ENCODE data around the gene RPL36A. TPM values are rescaled to one million over a fixed set of nuclear protein-coding genes. Genes with fewer than 3 reads are reported as not detected.

Gene RPL36A
- total RNA-seq, 2 donors from 2014 or later, result 316 to 385 TPM

GRCh38 chrX:101397779-101398178, 7.0 kb downstream of the RPL36A start:
- peaks cover 57% of the 10 kb centered on the region for H3K9me3 Mint-ChIP-seq
- WGBS, 2 experiments (ENCODE audit: insufficient coverage in 1 of 2, insufficient read length in 1 of 2), result 40 to 73% methylated on average over 1 to 4 of the region's 4 CpGs
- DNase-seq, result peak; percentile 47
- Histone ChIP-seq H3K27ac (ENCODE audit: low read depth, low read length) (no peak overlapping the region), H3K9ac (ENCODE audit: extremely low read depth, low read length, poor library complexity, severe bottlenecking) (no peak overlapping the region), H3K4me3 (ENCODE audit: low read length) (no peak overlapping the region), H3K4me1 (ENCODE audit: control insufficient read depth, insufficient read depth, low read length) (no peaks in the 10 kb centered on the region), H3K36me3 (ENCODE audit: control insufficient read depth, insufficient read depth, low read length) (peaks cover 39% of the 10 kb centered on the region), H3K27me3 (ENCODE audit: control insufficient read depth, insufficient read depth, low read length, poor library complexity, severe bottlenecking) (no peaks in the 10 kb centered on the region), H3K9me3 (ENCODE audit: control insufficient read depth, low read length) (no peaks in the 10 kb centered on the region)
- no peaks in the 10 kb centered on the region for H3K27me3 Mint-ChIP-seq (ENCODE audit: insufficient read depth)
- H3K4me3 Mint-ChIP-seq, result no peak overlapping the region
- H3K36me3 Mint-ChIP-seq (ENCODE audit: low read depth), result peaks cover 40% of the 10 kb centered on the region
- H3K27ac Mint-ChIP-seq, result no peak overlapping the region
- TF ChIP-seq, protein P1, sequence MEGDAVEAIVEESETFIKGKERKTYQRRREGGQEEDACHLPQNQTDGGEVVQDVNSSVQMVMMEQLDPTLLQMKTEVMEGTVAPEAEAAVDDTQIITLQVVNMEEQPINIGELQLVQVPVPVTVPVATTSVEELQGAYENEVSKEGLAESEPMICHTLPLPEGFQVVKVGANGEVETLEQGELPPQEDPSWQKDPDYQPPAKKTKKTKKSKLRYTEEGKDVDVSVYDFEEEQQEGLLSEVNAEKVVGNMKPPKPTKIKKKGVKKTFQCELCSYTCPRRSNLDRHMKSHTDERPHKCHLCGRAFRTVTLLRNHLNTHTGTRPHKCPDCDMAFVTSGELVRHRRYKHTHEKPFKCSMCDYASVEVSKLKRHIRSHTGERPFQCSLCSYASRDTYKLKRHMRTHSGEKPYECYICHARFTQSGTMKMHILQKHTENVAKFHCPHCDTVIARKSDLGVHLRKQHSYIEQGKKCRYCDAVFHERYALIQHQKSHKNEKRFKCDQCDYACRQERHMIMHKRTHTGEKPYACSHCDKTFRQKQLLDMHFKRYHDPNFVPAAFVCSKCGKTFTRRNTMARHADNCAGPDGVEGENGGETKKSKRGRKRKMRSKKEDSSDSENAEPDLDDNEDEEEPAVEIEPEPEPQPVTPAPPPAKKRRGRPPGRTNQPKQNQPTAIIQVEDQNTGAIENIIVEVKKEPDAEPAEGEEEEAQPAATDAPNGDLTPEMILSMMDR (conservative IDR thresholded peaks at IDR 0.05), result no peak
- peaks cover 2% of the 10 kb centered on the region for H3K4me1 Mint-ChIP-seq

- TF ChIP-seq, protein P1 (conservative IDR thresholded peaks at IDR 0.05), result no peak
- no peaks in the 10 kb centered on the region for H3K9me3 ChIP-seq (ENCODE audit: control insufficient read depth, low read length)
- Mint-ChIP-seq H3K4me3 (no peak overlapping the region), H3K36me3 (ENCODE audit: low read depth) (peaks cover 34% of the 10 kb centered on the region), H3K27ac (no peak overlapping the region), H3K9me3 (peaks cover 51% of the 10 kb centered on the region), H3K27me3 (ENCODE audit: insufficient read depth) (no peaks in the 10 kb centered on the region), H3K4me1 (peaks cover 1% of the 10 kb centered on the region)
- H3K36me3 ChIP-seq (ENCODE audit: control insufficient read depth, insufficient read depth, low read length), result peaks cover 37% of the 10 kb centered on the region
- DNase-seq, result no peak
- H3K4me1 ChIP-seq (ENCODE audit: control insufficient read depth, insufficient read depth, low read length), result no peaks in the 10 kb centered on the region
- H3K9ac ChIP-seq (ENCODE audit: extremely low read depth, low read length, poor library complexity, severe bottlenecking), result no peak overlapping the region
- no peaks in the 10 kb centered on the region for H3K27me3 ChIP-seq (ENCODE audit: control insufficient read depth, insufficient read depth, low read length, poor library complexity, severe bottlenecking)
- 91 to 100% methylated on average over 1 to 4 of the region's 4 CpGs for WGBS, 2 experiments (ENCODE audit: insufficient coverage in 1 of 2, insufficient read length in 1 of 2)
- H3K4me3 ChIP-seq (ENCODE audit: low read length), result no peak overlapping the region
- no peak overlapping the region for H3K27ac ChIP-seq (ENCODE audit: low read depth, low read length)
These were observed 7.9 kb downstream of the RPL36A start for GRCh38 chrX:101398694-101399093.

- Histone ChIP-seq H3K9me3 (ENCODE audit: control insufficient read depth, low read length) (no peaks in the 10 kb centered on the region), H3K4me1 (ENCODE audit: control insufficient read depth, insufficient read depth, low read length) (no peaks in the 10 kb centered on the region), H3K27ac (ENCODE audit: low read depth, low read length) (no peak overlapping the region), H3K36me3 (ENCODE audit: control insufficient read depth, insufficient read depth, low read length) (peaks cover 39% of the 10 kb centered on the region), H3K27me3 (ENCODE audit: control insufficient read depth, insufficient read depth, low read length, poor library complexity, severe bottlenecking) (no peaks in the 10 kb centered on the region), H3K9ac (ENCODE audit: extremely low read depth, low read length, poor library complexity, severe bottlenecking) (no peak overlapping the region), H3K4me3 (ENCODE audit: low read length) (no peak overlapping the region)
- WGBS, 2 experiments (ENCODE audit: insufficient coverage in 1 of 2, insufficient read length in 1 of 2), result 96% methylated on average over 3 of the region's 4 CpGs; no CpG with 5 or more reads in 1 of the 2 experiments
- Mint-ChIP-seq H3K9me3 (peaks cover 56% of the 10 kb centered on the region), H3K27ac (no peak overlapping the region), H3K4me3 (no peak overlapping the region), H3K36me3 (ENCODE audit: low read depth) (peaks cover 34% of the 10 kb centered on the region), H3K27me3 (ENCODE audit: insufficient read depth) (no peaks in the 10 kb centered on the region), H3K4me1 (no peaks in the 10 kb centered on the region)
- DNase-seq, result no peak
- TF ChIP-seq, protein P1 (conservative IDR thresholded peaks at IDR 0.05), result no peak
These were observed 9.0 kb downstream of the RPL36A start for GRCh38 chrX:101399825-101400224.
